Measurements from ENCODE around the gene ZC3H13. TPM values are rescaled to one million over a fixed set of nuclear protein-coding genes. Genes with fewer than 3 reads are reported as not detected.

ZC3H13 gene
- total RNA-seq: 10 to 100 TPM; 26.9 to 41.4 (median 36.0) TPM

DNA sequence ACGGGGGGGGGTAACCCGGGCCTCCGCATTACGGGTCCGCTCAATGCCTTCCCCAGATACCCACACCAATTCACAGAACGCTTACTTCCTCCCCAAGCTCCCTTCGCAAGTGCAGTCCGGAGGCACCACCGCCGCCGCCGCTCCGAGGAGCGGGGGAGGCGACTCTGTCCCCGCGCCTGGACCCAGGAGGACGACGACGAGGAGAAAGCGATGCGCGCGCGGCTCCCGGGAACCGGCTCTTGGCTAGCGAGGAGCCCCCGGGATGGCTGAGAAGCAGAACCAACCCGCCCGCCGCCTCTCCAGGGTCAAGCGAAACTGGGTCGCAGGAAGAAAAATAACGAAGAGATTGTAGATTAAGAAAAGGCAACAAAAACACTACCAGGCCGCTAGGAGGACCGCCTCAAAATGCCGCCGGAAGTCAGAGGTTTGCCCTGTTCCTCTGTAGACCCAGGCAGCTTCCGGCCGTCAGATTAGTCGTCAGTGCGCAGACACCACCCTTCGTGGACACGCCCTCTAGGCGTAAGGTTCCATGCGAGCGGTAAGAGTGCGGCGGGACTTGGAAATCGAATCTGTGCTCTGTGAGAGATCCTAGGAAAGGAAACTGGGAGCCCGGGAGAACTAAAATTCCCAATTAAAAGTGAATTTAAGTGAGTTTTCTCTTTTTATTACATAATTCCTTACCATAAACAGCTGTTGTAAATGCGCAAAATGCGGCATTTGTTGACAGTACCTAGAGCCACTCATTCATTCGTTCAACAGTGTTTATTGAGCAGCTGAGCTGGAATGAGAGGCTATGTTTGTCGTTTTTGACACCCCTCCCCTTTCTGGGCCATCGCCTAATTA, at the start of gene ZC3H13:
Gene ZC3H13, minus strand, starts transcription at position 428 of the 843 bp plus-strand sequence. CDS start 7,239 bp downstream, outside the sequence.
- peaks cover 19 to 25% of the 10 kb centered on the region in 2 donors for H3K4me1 ChIP-seq
- peak; percentile 96 for DNase-seq
- no peaks in the 10 kb centered on the region for H3K36me3 ChIP-seq
- WGBS, 2 donors: 0% methylated on average over 46 to 47 of the region's 57 CpGs
- H3K27me3 ChIP-seq: no peaks in the 10 kb centered on the region
- peak within 1 kb of the TSS; percentile 74 to 95 (median 85) for H3K27ac ChIP-seq
- intact Hi-C loops (cut with DNase I): no loop called here
- TF ChIP-seq, protein P1, sequence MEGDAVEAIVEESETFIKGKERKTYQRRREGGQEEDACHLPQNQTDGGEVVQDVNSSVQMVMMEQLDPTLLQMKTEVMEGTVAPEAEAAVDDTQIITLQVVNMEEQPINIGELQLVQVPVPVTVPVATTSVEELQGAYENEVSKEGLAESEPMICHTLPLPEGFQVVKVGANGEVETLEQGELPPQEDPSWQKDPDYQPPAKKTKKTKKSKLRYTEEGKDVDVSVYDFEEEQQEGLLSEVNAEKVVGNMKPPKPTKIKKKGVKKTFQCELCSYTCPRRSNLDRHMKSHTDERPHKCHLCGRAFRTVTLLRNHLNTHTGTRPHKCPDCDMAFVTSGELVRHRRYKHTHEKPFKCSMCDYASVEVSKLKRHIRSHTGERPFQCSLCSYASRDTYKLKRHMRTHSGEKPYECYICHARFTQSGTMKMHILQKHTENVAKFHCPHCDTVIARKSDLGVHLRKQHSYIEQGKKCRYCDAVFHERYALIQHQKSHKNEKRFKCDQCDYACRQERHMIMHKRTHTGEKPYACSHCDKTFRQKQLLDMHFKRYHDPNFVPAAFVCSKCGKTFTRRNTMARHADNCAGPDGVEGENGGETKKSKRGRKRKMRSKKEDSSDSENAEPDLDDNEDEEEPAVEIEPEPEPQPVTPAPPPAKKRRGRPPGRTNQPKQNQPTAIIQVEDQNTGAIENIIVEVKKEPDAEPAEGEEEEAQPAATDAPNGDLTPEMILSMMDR (IDR thresholded peaks at IDR 0.05): peak in 4 of 6 experiments; percentile 41 to 52 (median 44)
- TF ChIP-seq POLR2A (IDR thresholded peaks at IDR 0.05): peak in 1 of 2 donors; percentile 81
- no peaks in the 10 kb centered on the region for H3K9me3 ChIP-seq
- H3K4me3 ChIP-seq (replicated peaks in 1 of 3): peak within 1 kb of the TSS; percentile 29 to 69 (median 68)

- Histone ChIP-seq H3K27me3 (no peaks in the 10 kb centered on the region), H3K9me3 (no peaks in the 10 kb centered on the region), H3K36me3 (no peaks in the 10 kb centered on the region), H3K4me1 (no peaks in the 10 kb centered on the region), H3K27ac (no peak overlapping the region), H3K4me3 (replicated peaks in 1 of 3) (no peak overlapping the region)
- DNase-seq: no peak
- intact Hi-C loops (cut with DNase I): no loop called here
- TF ChIP-seq POLR2A (IDR thresholded peaks at IDR 0.05): no peak
- TF ChIP-seq, protein P1 (IDR thresholded peaks at IDR 0.05): no peak
Observed at GRCh38 chr13:46102255-46102605, 49.7 kb upstream of the ZC3H13 start.

DNA sequence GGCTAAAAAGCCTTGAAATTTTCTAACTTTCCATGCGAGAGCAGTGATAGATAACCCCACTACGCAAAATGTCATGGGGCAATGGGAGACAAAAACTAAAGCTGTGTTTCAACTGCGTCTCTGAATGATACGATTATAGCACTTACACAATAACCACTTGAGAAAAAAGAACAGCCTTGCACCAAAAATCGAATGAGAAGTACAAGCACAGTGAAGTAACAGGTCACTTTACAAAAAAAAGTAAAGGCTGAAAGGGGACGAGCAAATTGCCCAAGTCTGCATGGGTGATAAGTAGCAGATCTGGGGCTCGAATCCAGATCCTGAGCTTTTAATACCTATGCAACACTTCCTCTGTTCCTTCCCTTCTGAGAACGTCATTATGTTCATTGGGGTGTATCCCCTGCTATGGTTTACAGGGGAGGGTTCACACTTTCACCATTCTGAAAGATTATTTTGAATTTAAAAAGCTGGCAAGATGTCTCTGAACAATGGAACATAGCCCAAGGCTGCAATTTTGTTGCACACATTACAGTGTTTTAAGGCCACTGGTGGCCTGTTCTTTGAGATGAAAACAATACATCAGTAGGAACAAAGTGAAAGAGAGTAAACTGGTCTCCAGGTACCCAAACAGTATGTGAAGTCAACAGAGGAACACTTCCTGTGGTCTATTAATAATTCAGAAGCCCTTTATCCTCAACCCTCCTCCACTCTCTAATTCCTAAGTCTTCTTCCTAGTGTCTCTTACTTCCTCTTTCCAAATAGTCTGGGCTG, 49.1 kb upstream of the ZC3H13 start:
- H3K4me1 ChIP-seq: no peaks in the 10 kb centered on the region
- TF ChIP-seq, protein P1 (IDR thresholded peaks at IDR 0.05): no peak
- TF ChIP-seq POLR2A (IDR thresholded peaks at IDR 0.05): no peak
- no peaks in the 10 kb centered on the region for H3K27me3 ChIP-seq
- no peaks in the 10 kb centered on the region for H3K9me3 ChIP-seq
- no peaks in the 10 kb centered on the region for H3K36me3 ChIP-seq
- no peak overlapping the region for H3K27ac ChIP-seq
- intact Hi-C loops (cut with DNase I): no loop called here
- no peak overlapping the region for H3K4me3 ChIP-seq (replicated peaks in 1 of 3)
- WGBS, 2 donors: 68 to 71% methylated on average over 8 of the region's 8 CpGs
- DNase-seq: no peak

DNA sequence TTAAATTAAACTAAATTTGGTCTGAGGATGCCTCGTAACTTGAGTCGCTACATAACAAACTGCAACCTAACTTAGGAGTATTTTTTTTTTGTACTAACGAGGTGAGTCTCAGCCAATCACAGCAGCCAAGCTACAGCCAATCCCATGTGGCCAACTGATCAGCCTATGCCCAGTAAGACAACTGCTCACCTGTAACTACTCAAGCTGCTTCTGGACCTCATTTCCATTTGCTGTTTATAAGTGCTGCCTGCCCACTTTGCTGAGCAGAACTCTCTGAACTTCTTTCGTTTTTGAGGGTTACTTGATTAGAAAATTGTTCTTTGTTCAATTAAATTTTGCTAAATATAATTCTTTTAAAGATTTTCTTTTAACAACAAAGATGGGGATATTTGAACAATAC, 48.5 kb upstream of the ZC3H13 start:
- Histone ChIP-seq H3K36me3 (no peaks in the 10 kb centered on the region), H3K27ac (no peak overlapping the region), H3K9me3 (no peaks in the 10 kb centered on the region), H3K27me3 (no peaks in the 10 kb centered on the region), H3K4me1 (no peaks in the 10 kb centered on the region), H3K4me3 (replicated peaks in 1 of 3) (no peak overlapping the region)
- intact Hi-C loops (cut with DNase I): no loop called here
- no peak for DNase-seq
- TF ChIP-seq POLR2A (IDR thresholded peaks at IDR 0.05): no peak
- TF ChIP-seq, protein P1 (IDR thresholded peaks at IDR 0.05): no peak
- 80 to 81% methylated on average over 4 of the region's 4 CpGs for WGBS, 2 donors

Data from thyroid gland (tissue), 4 donors.